ENCODE data around the gene PAPOLG. TPM values are rescaled to one million over a fixed set of nuclear protein-coding genes. Genes with fewer than 3 reads are reported as not detected.

The PAPOLG gene
- total RNA-seq, 1 donor from 2014 or later, result 15.1 TPM

DNA sequence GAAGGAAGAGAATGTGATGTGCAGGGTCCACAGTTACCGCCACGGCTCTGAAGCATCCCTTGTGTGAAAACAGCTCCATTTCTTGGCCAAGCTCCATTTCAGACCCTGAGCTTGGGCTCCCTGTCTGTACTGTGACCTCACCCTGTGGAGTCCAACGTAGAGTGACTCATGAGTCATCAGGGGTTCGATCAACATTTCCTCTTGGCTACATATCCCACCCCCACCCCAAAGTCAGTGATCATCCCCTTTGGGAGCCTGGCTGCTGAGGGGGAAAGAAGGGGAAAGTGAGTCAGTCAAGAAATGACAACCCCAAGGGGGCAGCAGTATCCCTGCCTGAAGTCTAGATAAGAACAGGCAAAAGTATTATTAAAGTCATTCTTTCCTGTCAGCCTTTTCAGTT is 62.2 kb downstream of the PAPOLG start:
- Mint-ChIP-seq H3K4me3 (ENCODE audit: unreplicated experiment) (no peak overlapping the region), H3K9me3 (ENCODE audit: unreplicated experiment) (no peaks in the 10 kb centered on the region), H3K36me3 (ENCODE audit: unreplicated experiment) (no peaks in the 10 kb centered on the region), H3K4me1 (ENCODE audit: unreplicated experiment) (no peaks in the 10 kb centered on the region), H3K27me3 (ENCODE audit: unreplicated experiment) (peaks cover 32% of the 10 kb centered on the region), H3K27ac (ENCODE audit: unreplicated experiment) (no peak overlapping the region)
- DNase-seq (ENCODE audit: extremely low spot score, unreplicated experiment), result no peak
- TF ChIP-seq, protein P1, sequence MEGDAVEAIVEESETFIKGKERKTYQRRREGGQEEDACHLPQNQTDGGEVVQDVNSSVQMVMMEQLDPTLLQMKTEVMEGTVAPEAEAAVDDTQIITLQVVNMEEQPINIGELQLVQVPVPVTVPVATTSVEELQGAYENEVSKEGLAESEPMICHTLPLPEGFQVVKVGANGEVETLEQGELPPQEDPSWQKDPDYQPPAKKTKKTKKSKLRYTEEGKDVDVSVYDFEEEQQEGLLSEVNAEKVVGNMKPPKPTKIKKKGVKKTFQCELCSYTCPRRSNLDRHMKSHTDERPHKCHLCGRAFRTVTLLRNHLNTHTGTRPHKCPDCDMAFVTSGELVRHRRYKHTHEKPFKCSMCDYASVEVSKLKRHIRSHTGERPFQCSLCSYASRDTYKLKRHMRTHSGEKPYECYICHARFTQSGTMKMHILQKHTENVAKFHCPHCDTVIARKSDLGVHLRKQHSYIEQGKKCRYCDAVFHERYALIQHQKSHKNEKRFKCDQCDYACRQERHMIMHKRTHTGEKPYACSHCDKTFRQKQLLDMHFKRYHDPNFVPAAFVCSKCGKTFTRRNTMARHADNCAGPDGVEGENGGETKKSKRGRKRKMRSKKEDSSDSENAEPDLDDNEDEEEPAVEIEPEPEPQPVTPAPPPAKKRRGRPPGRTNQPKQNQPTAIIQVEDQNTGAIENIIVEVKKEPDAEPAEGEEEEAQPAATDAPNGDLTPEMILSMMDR (IDR thresholded peaks at IDR 0.05), result peak; percentile 11

DNA sequence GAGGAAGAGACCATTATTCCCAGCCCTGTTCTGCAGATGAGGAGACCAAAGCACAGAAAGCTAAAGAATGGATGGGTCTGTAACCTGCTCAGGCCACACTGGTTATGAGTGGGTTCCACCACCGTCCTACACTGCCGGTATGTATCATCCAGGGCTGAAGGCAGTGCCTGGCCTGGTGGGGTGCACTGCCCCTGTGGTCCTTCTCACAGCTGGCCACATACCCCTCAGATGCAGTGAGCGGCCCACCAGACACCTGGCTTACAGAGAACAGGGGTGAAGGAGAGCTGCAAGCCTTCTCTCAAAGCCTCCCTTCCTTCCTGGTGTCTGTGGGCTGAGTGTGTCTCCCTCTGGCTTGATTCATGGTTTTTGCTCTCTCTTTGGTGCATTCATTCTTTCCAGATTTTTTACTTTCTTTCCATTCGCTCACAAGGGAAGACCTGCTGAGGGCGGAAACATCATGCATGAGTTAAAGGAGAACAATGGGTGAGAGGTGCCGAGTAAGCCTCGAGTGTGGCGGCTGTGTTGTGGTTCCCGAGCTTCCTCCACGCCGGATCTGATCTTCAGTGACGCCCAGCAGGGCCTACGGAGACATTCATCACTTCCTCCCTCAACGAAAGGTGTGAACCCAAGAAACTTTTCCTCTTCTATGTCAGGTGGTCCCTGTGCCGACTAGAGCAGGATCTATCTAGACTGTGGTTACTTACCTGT is 63.2 kb downstream of the PAPOLG start:
- DNase-seq (ENCODE audit: extremely low spot score, unreplicated experiment), result no peak
- H3K27me3 Mint-ChIP-seq (ENCODE audit: unreplicated experiment), result peaks cover 32% of the 10 kb centered on the region
- H3K4me3 Mint-ChIP-seq (ENCODE audit: unreplicated experiment), result no peak overlapping the region
- TF ChIP-seq, protein P1 (IDR thresholded peaks at IDR 0.05), result no peak
- H3K9me3 Mint-ChIP-seq (ENCODE audit: unreplicated experiment), result no peaks in the 10 kb centered on the region
- no peaks in the 10 kb centered on the region for H3K36me3 Mint-ChIP-seq (ENCODE audit: unreplicated experiment)
- H3K27ac Mint-ChIP-seq (ENCODE audit: unreplicated experiment), result no peak overlapping the region
- no peaks in the 10 kb centered on the region for H3K4me1 Mint-ChIP-seq (ENCODE audit: unreplicated experiment)

DNA sequence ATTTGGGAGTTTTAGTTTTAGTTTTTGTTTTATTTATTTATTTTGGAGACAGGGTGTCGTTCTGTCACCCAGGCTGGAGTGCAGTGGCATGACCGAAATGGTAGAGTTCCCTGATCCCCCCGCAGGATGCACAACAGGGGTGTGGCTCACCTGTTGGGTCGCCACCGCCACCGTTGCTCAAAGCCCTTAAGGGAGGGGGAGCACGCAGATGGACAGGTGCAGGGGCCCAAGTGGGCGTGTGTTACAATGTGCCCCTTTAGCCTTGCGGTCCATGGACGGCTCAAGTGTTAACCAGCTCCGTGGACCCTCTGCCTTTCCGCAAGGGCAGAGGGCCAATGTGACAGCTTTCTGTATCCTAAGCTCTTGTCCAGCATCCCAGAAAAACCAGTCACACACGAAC is 63.9 kb downstream of the PAPOLG start:
- Mint-ChIP-seq H3K36me3 (ENCODE audit: unreplicated experiment) (no peaks in the 10 kb centered on the region), H3K27me3 (ENCODE audit: unreplicated experiment) (peaks cover 30% of the 10 kb centered on the region), H3K4me1 (ENCODE audit: unreplicated experiment) (no peaks in the 10 kb centered on the region), H3K9me3 (ENCODE audit: unreplicated experiment) (no peaks in the 10 kb centered on the region), H3K27ac (ENCODE audit: unreplicated experiment) (no peak overlapping the region), H3K4me3 (ENCODE audit: unreplicated experiment) (no peak overlapping the region)
- TF ChIP-seq, protein P1 (IDR thresholded peaks at IDR 0.05), result no peak
- no peak for DNase-seq (ENCODE audit: extremely low spot score, unreplicated experiment)

DNA sequence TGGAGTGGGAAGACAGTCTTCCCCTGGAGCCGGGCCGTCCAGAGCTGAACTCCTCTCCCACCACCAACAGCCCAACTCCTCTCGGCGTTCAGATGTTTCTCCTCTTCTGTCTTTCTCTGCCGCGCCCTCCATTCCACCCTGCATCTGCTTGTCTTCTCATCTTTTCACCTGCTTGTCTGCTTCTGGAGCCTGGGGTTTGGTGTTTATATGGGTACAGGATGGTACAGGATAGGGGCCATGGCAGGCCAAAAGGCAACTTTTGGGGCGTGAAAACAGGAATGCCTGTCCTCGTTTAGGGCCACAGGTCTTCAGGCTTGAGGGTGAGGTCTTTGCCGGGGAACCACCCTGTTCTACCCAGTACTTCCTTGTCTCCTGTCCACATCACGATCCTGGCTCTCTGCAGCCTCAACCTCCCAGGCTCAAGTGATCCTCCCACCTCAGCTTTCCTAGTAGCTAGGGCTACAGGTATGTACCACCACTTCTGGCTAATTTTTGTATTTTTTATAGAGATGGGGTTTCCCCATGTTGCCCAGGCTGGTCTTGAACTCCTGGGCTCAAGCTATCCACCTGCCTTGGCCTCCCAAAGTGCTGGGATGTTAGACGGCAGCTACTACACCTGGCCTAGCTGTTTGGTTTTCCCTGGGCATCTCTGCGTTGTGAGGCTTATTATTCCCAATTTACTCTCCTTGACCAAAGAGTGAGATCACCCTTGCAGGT is 64.5 kb downstream of the PAPOLG start:
- Mint-ChIP-seq H3K9me3 (ENCODE audit: unreplicated experiment) (no peaks in the 10 kb centered on the region), H3K4me1 (ENCODE audit: unreplicated experiment) (no peaks in the 10 kb centered on the region), H3K4me3 (ENCODE audit: unreplicated experiment) (no peak overlapping the region), H3K27me3 (ENCODE audit: unreplicated experiment) (peaks cover 28% of the 10 kb centered on the region), H3K36me3 (ENCODE audit: unreplicated experiment) (no peaks in the 10 kb centered on the region), H3K27ac (ENCODE audit: unreplicated experiment) (no peak overlapping the region)
- DNase-seq (ENCODE audit: extremely low spot score, unreplicated experiment), result no peak
- TF ChIP-seq, protein P1 (IDR thresholded peaks at IDR 0.05), result no peak

DNA sequence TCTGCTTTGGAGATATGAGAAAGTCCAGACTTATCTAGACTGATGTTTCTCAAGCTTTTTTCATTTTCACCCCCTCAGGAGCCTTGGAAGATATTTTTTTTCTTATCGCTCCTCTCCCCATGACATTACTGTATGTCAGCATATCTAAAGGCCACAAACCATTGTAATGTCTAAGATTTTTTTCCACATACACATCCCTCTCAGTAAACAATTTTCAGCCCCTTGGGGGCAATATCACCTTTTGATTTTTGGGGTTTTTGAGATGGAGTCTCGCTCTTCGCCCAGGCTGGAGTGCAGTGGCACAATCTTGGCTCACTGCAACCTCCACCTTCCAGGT is 65.0 kb downstream of the PAPOLG start:
- H3K27me3 Mint-ChIP-seq (ENCODE audit: unreplicated experiment), result peaks cover 28% of the 10 kb centered on the region
- DNase-seq (ENCODE audit: extremely low spot score, unreplicated experiment), result no peak
- no peaks in the 10 kb centered on the region for H3K4me1 Mint-ChIP-seq (ENCODE audit: unreplicated experiment)
- no peak overlapping the region for H3K4me3 Mint-ChIP-seq (ENCODE audit: unreplicated experiment)
- no peak overlapping the region for H3K27ac Mint-ChIP-seq (ENCODE audit: unreplicated experiment)
- no peaks in the 10 kb centered on the region for H3K9me3 Mint-ChIP-seq (ENCODE audit: unreplicated experiment)
- TF ChIP-seq, protein P1 (IDR thresholded peaks at IDR 0.05), result no peak
- H3K36me3 Mint-ChIP-seq (ENCODE audit: unreplicated experiment), result no peaks in the 10 kb centered on the region

Data from osteocyte (in vitro differentiated cells).